Astrocyte of the hippocampus (primary cell): Measurements from ENCODE around the gene IPO13.
A peak's percentile ranks its signal among the peaks of the same experiment; 100 is the strongest.

Source experiments
- DNase-seq: peaks from one replicate; pipeline ENCODE4 v3.0.0; 2011; ENCODE audit warnings: low read depth, low spot score

Gene IPO13

DNA sequence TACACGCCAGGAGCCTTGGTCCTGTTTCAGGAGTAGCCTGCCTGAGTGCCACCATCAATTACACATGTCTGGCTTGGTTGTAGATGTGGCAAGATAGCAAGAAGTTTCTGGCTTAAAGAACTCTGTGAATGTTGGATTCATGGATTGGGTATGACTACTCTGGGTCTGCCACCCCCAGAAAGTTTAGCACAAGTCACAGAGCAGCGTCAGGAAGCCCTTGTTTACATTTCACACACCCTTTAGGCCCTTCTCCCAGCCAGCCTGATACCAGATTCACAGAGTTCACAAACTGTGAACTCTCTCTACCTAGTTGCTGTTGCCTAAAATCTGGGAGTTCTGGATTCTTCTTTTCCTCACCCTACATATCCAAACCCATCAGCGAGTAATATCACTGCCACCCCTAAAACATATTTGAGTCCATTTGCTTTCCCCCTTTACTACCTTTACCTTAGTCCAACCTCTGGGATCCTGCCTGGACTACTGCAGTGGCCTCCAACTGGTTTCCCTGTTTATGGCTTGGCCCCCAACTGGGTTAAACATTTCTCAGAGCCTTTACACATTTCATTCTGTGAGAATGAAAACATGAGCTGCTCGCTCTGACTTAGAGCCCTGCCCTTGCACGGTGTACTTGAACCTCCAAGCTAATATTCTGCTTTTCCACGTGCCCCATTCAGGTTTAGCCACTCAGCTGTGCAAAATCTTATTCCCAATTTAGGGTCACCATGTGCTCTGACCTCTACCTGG lies 40.6 kb downstream of the IPO13 start:
- DNase-seq, result no peak

DNA sequence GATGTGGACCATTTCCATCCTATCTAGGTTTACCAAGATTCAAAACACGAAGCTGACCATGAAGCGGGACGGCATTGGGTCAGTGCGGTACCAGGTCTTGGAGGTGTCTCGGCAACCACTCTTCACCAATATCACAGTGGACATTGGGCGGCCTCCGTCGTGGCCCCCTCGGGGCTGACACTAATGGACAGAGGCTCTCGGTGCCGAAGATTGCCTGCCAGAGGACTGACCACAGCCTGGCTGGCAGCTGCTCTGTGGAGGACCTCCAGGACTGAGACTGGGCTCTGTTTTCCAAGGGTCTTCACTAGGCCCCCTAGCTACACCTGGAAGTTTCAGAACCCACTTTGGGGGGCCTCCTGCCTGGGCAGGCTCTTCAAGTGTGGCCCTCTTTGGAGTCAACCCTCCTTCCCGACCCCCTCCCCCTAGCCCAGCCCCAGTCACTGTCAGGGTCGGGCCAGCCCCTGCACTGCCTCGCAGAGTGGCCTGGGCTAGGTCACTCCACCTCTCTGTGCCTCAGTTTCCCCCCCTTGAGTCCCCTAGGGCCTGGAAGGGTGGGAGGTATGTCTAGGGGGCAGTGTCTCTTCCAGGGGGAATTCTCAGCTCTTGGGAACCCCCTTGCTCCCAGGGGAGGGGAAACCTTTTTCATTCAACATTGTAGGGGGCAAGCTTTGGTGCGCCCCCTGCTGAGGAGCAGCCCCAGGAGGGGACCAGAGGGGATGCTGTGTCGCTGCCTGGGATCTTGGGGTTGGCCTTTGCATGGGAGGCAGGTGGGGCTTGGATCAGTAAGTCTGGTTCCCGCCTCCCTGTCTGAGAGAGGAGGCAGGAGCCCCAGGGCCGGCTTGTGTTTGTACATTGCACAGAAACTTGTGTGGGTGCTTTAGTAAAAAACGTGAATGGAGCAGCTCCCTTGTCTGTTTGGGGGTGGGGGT lies 43.8 kb downstream of the IPO13 start:
- DNase-seq, result peak; percentile 22

DNA sequence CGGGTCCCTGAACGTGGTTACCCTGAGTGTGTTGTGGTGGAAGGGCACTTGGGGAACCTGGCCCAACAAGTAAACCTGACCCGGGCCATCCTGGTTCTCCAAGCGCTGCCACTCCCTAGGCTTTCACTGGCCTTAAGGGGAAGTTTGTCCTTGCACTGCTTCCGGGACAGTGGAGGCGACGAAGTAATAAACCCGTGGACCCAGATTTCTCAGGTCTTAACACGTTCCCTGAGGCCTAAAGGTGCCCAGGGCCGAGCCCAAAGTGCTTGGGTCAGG lies 44.4 kb downstream of the IPO13 start:
- DNase-seq, result no peak

DNA sequence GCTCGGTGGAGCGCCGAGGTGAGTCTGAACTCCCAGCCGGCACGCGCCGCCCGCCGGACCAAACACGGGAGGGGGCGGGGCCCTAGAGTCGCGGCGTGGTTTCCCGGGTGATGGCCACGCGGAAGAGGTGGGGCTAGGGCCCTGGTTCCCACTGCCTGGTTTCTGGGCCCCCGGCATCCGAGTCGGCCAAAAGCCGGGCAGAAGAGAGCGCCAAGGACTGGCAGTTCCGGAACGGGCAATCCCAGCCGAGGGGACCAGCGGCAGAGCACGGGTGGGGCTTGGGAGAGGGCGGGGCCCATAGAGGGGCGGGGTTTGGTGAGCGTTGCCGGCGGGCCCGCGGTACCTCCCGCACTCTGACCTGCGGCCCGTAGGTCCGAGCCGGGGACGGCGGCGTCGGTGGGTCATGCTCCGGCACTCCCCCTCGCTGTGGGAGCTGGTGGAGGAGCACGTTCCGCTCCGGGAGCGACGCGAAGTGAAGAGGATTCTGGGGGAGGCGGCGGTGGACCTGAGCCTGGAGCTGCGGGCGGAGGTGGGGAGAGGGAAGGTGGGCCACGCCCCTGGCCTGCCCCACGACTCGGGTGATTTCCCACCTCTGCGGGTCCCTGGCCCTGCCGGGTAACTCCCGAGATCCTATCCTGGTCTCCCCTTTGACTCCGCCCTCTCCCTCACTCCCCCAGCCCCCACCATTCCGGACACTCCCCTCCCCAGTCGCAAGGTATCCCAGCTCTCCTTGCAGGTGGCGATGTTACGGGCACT lies 44.9 kb downstream of the IPO13 start, which contains the start of gene CCDC24:
Gene CCDC24, plus strand, starts transcription at position 124 of the 756 bp plus-strand sequence. Its CDS starts 280 bp downstream, at position 404.
- peak; percentile 91 for DNase-seq

DNA sequence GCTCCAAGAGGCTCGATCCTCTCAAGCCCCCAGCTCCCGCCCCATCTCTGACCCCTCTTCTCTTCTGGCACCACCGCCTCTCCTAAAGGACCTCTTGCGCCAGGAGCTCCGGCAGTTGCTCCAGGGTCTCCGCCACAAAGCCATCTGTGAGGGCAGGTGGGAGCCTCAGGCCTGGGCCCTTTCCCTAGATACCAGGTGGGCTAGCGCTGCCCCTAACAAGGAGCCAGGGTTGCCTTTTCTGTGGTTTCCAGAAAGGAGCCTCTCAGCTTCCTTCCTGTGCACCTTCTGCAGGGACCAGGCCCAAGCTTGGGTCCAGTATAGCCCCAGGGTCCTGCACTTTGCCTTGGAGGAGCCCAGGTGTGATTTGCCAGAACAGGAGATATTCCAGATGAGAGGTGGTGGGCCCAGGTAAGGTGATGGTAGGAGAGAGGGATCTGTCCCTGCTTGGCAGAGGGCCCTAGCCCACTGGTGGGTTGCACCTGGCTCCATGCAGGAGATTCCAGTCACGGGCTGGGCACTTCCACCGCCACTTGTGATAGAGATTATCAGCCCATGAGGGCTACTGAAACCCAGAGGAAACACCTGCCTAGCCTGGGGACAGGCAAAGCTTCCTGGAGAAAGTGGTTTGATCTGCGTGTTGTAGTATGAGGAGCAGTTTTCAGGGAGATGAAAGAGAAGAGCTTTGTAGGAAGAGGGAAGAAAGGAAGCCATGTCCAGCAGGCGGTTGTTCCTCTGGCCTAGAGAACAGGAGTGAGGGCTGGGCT lies 45.7 kb downstream of the IPO13 start:
- DNase-seq, result no peak

DNA sequence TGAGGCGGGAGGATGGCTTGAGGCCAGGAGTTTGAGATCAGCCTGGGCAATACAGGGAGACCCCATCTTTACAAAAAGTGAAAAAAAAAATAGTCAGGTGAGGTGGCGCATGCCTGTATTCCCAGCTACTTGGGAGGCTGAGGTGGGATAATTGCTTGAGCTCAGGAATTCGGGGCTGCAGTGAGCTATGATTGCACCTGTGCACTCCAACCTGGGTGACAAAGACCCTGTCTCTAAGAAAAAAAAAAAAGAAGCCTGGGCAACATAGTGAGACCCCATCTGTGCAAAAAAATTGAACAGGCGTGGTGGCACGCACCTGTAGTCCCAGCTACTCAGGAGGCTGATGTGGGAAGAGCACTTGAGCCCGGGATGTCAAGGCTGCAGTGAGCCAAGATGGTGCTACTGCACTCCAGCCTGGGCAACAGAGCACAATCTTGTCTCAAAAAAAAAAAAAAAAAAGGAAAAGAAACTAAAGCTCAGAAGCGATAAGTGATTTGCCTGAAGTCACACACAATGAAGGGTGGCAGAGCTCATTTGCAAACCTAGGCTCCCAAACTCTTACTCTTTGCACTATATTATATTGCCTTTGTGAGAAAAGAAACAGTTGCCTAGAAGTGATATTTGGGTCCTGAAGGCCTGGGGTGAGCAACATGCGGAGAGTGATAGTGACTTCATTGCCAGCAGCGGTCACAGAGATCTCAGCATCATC lies 46.6 kb downstream of the IPO13 start:
- no peak for DNase-seq

DNA sequence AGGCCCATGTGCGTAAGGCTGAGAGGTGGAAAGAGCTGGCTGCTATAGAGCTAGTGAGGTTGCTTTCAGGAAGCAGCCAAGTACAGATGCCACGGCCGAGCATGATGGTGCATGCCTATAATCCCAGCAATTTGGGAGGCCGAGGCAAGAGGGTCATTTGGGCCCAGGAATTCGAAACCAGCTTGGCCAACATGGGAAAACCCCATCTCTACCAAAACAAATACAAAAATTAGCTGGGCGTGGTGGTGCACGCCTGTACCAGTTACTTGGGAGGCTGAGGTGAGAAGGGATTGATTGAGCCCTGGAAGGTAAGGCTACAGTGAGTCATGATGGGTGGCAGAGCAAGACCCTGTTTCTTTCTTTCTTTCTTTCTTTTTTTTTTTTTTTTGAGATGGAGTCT lies 47.3 kb downstream of the IPO13 start:
- DNase-seq, result no peak

DNA sequence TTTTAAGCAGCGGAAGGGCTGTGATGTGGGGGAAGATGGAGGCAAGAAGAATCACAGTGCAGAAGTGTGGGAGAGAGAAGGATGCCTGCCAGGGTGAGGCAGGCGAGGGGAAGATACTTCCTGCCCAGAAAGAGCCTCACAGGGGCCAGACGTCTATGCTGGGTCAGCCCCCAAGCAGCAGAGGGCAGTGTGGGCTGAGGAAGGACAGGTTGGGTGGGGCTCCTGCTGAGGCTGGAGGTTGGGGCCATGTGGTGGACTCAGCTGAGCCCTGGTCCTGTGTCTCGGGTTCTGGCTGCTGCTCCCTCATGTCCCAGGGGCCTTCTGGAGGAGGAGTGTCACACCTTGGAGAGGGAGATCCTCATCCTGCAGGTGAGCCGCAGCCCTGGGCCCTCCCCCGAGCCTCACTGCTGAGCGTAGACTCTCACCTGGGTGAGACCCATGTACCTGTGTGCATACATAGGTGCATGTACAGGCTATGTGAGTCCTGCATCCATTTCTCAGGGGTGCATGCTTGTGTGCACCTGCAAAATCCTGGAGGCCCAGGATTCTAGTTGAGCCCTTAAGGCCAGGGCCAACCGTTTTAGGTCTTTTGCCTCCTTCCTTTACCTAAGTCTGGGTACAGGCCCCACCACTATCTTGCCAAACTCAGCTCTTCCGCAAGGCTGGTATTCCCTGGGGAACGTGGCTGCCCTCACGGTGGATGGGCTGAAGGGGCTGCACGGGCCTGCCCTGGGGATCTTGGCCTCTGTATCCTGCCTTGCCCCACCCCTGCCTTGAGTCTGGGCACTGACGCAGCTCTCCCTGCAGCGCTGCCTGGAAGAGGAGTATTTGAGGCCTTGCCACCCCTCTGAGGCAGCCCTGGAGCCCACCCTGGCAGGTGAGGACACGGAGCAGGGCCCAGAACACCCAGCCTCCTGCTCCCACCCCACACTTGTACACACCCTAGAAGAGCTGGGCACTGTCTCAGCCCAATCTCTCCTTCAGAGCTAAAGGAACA lies 48.3 kb downstream of the IPO13 start:
- no peak for DNase-seq

DNA sequence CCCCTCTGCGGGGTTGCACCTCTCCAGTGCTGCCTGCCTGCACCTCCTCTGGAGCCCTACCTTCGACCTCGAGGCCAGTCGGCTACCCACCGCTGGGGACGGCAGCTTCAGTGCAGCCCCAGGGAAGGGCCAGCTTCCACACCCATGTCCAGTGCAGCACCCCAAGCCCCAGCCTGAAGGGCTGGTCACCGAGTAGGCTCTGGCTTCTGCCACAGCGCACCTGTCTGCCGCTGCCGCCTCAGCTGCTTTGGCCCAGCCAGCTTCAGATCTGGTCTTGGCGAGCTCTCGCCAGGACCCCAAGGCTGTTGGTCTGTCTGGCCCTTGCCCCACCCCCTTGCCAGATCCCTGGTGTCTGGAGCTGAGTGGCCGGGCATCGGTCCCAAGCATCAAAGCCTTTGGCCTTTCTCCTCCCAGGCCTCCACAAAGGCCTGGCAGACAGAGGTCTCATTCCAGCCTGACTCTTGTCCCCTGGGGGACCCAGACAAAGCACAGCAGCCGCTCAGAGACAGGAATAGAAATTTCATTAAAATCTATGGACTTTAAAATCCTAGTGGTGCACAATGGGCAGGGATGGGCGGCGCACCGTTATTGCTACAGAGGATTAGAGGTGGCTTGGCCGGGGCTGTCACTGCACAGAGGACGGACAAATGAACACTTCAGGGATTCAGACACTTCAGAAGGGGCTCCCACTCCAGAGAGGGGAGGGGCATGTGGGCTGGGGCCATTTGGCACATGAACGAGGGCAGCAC lies 49.4 kb downstream of the IPO13 start:
- no peak for DNase-seq

DNA sequence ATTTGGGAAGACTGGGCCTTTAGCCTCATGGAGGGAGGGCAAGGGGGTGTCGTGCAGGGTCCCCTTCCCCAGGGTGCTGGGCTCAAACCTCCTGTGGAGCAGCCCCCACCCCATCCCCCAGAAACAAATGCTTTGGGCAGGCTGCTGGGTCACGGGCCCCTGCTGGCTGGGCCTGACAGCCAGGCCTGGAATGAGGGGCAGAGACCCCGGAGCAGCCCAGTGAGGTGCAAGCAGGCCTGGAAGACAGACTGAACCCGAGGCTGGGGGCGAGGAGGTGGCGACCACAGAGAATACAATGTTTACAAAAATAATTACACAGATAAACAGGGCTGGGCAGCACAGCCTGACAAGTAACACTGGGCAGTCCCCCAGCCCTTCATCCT lies 50.0 kb downstream of the IPO13 start:
- no peak for DNase-seq

DNA sequence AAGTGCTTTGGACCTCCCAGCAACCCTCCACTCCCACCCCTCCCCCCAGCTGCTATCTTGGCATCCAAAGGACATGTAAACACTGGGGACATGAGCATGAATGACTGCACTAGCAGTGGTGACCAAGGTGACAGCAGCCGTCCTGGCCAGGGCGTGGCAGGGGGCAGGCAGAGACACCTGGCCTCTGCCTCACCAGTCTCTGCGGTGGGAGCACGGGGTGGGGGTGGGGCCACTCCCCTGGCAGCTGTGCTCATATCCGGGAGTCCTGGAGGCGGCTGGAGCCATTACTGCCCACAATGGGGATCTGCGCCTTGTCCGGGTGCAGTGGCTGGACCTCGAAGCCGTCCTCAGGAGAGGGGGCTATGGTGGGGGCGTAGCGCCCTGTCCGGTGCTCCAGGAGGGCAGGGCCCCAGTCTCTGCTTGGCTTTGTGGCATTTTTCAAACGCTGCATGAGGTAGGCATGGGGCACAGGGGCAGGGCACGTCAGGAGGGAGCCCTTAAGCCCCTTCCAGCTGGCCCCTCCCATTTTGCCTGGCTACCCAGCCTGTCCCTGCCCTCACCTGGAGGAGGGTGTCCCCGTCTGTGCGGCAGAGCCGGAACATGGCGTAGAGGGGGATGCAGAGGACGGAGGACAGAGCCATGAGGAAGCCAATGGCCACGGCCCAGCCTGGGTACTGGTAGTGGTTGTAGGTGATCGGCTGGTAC lies 50.7 kb downstream of the IPO13 start:
- DNase-seq, result no peak

DNA sequence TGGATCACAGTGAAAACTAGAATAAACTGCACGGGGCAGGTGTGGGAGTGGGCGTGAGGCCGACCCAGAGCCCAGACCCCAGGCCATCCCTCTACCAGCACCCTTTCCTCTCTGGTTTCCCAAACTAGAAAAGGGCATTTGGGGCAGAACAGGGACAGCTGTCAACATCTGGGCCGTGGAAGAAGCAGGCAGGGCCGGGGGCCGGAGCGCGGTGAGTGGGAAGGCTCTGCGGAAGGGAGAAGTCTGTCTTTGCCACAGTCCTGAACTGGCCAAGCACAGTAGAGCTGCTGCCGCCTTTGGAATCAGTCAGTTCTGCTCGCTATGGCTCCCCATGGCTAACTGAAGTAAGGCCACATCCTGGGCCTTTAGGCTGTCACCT lies 51.2 kb downstream of the IPO13 start:
- no peak for DNase-seq

DNA sequence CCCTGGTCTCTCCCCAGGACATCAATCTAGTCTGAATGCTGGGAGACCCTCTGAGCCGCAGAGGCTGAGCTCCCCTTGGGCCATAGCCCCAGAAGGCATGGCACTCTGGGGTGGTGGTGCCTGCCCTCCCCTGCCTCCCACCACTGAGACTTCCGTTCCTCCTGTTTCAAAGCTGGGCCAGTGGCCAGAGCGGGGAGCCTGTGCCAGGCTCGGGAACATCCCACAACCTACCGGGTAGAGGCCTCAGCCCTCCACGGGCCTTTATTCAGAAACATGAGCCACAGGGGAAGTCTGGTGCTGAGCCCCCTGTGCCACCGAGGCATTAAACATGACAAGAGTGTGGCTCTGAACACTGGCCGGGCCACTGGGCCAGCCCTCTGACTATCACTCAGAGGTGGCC lies 52.7 kb downstream of the IPO13 start:
- DNase-seq, result no peak

DNA sequence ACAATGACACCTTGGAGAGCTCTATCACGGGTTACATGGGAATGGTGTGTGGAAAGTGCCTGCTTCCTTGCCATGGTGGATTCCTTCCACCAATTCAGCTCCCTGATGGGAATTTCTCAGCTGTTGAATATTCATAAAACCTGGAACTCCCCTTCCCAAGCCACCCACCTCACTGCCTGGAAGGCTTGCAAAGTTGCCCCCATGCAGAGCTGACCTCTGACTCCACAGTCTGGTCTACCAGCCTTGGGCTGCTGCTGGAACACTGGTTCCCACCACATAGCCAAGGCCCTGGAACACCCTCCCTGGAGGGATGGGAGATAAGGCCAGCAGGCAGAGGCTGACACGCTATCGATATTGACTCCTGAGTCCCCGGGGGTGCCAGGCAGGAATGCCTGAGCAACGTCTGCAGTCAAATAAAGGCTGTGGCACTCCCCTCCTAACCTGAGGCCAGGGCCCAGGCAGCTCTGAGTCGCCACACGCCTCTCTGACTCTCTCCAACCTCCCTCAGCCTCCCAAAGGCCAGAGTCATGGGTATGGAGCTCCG lies 53.4 kb downstream of the IPO13 start:
- peak; percentile 57 for DNase-seq

DNA sequence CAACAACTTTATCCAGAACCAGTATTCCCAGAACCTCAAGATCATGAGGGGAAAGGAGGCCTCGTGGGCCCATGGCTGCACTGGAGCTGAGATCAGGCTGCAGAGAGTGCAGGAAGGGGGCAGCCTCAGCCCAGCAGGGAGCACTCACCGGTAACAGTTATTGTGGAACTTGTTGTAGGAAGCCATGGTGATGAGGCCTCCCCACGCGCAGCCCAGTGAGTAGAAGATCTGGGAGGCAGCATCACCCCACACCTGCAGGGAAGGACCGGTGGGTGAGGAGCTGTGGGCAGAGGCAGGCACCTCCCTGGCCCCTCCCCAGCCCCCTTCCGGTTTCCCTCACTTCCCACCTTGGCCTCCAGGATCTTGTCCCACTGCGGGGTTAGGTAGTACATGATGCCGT lies 55.4 kb downstream of the IPO13 start:
- DNase-seq, result no peak

DNA sequence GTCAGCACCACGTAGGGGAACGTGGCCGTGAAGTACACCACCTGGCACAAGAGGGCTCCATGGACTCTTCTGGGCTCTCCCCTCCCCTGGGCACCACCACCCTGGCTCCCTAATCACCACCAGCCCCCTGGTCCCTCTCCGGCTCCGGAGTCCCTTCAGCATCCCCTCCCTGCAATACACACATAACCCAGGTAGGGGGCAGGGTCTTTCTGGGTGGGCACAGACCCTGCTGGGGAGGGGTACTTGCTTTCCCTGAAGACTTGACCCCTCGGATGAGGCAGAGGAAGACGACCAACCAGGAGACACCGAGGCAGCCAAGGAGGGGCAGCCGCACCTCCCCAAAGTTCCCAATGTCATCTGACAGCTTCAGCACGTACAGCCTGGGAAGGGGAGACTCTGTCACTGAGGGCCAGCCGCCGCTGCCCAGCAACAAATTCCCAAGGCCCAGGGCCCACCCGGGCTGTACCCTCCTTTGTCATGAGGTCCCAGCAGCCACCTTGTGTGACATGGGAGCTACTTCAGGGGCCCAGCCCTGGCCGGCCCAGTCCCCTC lies 55.9 kb downstream of the IPO13 start:
- no peak for DNase-seq

DNA sequence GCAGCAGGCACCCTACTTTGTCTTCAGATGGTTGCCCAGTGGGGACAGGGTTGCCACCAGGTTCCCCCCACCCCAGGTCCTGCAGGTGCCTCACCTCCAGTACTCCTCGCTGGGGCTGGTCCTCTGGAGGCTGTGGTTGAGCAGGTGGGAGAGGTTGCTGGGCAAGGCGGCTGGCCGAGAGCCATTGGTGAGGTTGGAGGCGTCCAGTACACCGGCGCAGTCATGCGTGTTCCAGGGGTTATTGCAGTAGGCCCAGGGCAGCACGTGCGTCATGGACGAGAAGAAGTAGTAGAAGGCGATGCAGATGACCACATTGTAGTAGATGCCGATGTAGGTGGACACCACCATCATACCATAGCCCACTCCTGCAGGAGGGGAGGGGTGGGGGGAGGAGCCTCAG lies 61.5 kb downstream of the IPO13 start:
- DNase-seq, result no peak

DNA sequence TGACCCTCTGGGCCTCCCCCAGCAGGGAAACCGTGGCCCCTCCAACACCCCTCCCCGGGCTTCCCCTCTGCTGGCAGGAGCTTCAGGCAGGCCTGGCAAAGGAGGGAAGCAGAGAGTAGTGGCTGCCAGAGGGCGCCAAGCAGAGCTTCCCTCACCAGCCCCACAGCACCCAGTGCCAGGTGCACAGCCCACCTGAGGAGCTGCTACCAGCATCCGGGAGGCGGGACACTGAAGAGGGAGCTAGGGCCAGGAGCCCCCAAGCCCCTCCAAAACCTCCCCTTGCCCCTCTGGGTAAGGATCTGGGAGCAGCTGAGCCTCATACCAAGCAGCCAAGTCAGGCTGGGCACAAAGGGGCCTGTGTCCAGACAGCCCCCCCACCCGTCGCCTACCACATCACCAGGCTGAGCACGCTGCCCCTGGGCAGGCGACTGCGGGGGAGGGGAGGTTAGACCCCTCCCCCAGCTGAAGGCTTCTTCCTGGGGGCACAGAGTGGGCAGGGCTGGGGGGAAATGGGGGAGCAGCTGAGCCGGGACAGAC lies 64.3 kb downstream of the IPO13 start:
- no peak for DNase-seq
